ENCODE measurements around the gene OGDHL. TPM values are rescaled to one million over a fixed set of nuclear protein-coding genes. Genes with fewer than 3 reads are reported as not detected.

Gene OGDHL
- total RNA-seq, 1 experiment from 2014 or later, result 1.3 TPM

DNA sequence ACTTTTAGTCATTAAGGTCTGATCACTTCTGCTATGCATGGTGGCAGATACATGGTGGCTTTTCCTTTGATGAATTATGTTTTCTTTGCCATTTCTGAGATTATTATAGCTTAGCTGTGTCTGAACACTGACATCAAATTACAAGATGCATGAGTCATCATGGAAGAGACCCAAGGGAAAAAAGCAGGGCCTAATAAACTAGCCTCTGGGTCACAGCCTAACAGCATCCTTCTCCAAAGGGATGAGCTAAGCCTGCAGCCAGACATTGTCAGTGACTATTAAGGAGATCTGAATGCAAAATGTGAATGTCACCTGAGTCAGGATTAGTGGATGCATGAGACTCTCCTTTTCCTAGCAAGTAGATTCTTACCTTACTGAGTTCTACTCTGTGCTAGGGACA, 19.1 kb upstream of the OGDHL start:
- intact Hi-C loops (cut with micrococcal nuclease; ENCODE audit: unreplicated experiment), result loop anchor here (5.0 kb wide), 1 partner anchor 189 kb away; no protein-coding TSS in a partner anchor
- DNase-seq (ENCODE audit: low read depth, low spot score), result no peak
- CTCF ChIA-PET, result no interaction called here
- H3K4me3 ChIP-seq (ENCODE audit: low read depth in 2 of 2, low read length in 2 of 2), result no peak overlapping the region
- no peak for ATAC-seq
- no peak overlapping the region for H3K27ac ChIP-seq (ENCODE audit: low read length)
- POLR2A ChIA-PET, result no interaction called here
- TF ChIP-seq POLR2AphosphoS5 (IDR thresholded peaks at IDR 0.05; ENCODE audit: low read depth, low read length) (no peak), TCF7L2 (IDR thresholded peaks at IDR 0.05; ENCODE audit: low read depth, low read length) (no peak), SIN3A (IDR thresholded peaks at IDR 0.05; ENCODE audit: borderline replicate concordance, insufficient read depth, low read depth, low read length) (no peak)
- TF ChIP-seq, protein P1, sequence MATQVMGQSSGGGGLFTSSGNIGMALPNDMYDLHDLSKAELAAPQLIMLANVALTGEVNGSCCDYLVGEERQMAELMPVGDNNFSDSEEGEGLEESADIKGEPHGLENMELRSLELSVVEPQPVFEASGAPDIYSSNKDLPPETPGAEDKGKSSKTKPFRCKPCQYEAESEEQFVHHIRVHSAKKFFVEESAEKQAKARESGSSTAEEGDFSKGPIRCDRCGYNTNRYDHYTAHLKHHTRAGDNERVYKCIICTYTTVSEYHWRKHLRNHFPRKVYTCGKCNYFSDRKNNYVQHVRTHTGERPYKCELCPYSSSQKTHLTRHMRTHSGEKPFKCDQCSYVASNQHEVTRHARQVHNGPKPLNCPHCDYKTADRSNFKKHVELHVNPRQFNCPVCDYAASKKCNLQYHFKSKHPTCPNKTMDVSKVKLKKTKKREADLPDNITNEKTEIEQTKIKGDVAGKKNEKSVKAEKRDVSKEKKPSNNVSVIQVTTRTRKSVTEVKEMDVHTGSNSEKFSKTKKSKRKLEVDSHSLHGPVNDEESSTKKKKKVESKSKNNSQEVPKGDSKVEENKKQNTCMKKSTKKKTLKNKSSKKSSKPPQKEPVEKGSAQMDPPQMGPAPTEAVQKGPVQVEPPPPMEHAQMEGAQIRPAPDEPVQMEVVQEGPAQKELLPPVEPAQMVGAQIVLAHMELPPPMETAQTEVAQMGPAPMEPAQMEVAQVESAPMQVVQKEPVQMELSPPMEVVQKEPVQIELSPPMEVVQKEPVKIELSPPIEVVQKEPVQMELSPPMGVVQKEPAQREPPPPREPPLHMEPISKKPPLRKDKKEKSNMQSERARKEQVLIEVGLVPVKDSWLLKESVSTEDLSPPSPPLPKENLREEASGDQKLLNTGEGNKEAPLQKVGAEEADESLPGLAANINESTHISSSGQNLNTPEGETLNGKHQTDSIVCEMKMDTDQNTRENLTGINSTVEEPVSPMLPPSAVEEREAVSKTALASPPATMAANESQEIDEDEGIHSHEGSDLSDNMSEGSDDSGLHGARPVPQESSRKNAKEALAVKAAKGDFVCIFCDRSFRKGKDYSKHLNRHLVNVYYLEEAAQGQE (IDR thresholded peaks at IDR 0.05; ENCODE audit: insufficient read depth in 1 of 2, low read depth in 2 of 2, low read length in 1 of 2), result no peak
- TF ChIP-seq, protein P2, sequence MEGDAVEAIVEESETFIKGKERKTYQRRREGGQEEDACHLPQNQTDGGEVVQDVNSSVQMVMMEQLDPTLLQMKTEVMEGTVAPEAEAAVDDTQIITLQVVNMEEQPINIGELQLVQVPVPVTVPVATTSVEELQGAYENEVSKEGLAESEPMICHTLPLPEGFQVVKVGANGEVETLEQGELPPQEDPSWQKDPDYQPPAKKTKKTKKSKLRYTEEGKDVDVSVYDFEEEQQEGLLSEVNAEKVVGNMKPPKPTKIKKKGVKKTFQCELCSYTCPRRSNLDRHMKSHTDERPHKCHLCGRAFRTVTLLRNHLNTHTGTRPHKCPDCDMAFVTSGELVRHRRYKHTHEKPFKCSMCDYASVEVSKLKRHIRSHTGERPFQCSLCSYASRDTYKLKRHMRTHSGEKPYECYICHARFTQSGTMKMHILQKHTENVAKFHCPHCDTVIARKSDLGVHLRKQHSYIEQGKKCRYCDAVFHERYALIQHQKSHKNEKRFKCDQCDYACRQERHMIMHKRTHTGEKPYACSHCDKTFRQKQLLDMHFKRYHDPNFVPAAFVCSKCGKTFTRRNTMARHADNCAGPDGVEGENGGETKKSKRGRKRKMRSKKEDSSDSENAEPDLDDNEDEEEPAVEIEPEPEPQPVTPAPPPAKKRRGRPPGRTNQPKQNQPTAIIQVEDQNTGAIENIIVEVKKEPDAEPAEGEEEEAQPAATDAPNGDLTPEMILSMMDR (IDR thresholded peaks at IDR 0.05), result no peak
- in situ Hi-C loops (cut with HindIII; ENCODE audit: low pct_unique_long_range_greater_than_20kb, low sequenced_read_pairs), result no loop called here
- no peaks in the 10 kb centered on the region for H3K9me3 ChIP-seq (ENCODE audit: control insufficient read depth, insufficient read depth, low read depth, low read length)
- H3K4me1 ChIP-seq (ENCODE audit: control insufficient read depth, insufficient read depth, low read length), result no peaks in the 10 kb centered on the region
- H3K27me3 ChIP-seq (ENCODE audit: control insufficient read depth, insufficient read depth, low read length), result peaks cover 11% of the 10 kb centered on the region
- BruUV-seq (replicated peaks), result no TSS peak
- no peaks in the 10 kb centered on the region for H3K36me3 ChIP-seq (ENCODE audit: control insufficient read depth, insufficient read depth, low read length)

DNA sequence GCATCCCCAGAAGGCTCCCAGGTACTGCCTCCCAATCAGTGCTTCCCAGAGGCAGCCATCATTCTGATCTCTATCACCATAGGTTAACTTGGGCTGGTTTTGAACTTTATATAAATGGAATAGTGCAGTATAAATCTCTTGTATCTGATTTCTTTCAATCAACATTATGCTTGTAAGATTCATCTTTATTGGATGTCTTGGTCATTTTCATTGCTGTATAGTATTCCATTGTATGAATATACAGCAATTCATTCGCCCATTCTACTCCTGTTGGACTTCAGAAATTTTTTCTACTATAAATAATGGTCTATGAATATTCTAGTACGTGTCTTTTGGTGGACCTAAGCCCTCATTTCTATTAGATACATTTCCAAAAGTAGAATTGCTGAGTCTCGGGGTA, 16.1 kb upstream of the OGDHL start:
- H3K4me1 ChIP-seq (ENCODE audit: control insufficient read depth, insufficient read depth, low read length), result no peaks in the 10 kb centered on the region
- no peak overlapping the region for H3K27ac ChIP-seq (ENCODE audit: low read length)
- H3K4me3 ChIP-seq (ENCODE audit: low read depth in 2 of 2, low read length in 2 of 2), result no peak overlapping the region
- H3K9me3 ChIP-seq (ENCODE audit: control insufficient read depth, insufficient read depth, low read depth, low read length), result no peaks in the 10 kb centered on the region
- H3K36me3 ChIP-seq (ENCODE audit: control insufficient read depth, insufficient read depth, low read length), result no peaks in the 10 kb centered on the region
- in situ Hi-C loops (cut with HindIII; ENCODE audit: low pct_unique_long_range_greater_than_20kb, low sequenced_read_pairs) (no loop called here), intact Hi-C loops (cut with micrococcal nuclease; ENCODE audit: unreplicated experiment) (no loop called here)
- H3K27me3 ChIP-seq (ENCODE audit: control insufficient read depth, insufficient read depth, low read length), result peaks cover 5% of the 10 kb centered on the region; the same call in 1 of the 2 replicates
- no peak for ATAC-seq
- TF ChIP-seq, protein P1 (IDR thresholded peaks at IDR 0.05; ENCODE audit: insufficient read depth in 1 of 2, low read depth in 2 of 2, low read length in 1 of 2), result no peak
- no peak for TF ChIP-seq TCF7L2 (IDR thresholded peaks at IDR 0.05; ENCODE audit: low read depth, low read length)
- no peak for TF ChIP-seq POLR2AphosphoS5 (IDR thresholded peaks at IDR 0.05; ENCODE audit: low read depth, low read length)
- TF ChIP-seq, protein P2 (IDR thresholded peaks at IDR 0.05), result no peak
- no peak for TF ChIP-seq SIN3A (IDR thresholded peaks at IDR 0.05; ENCODE audit: borderline replicate concordance, insufficient read depth, low read depth, low read length)
- POLR2A ChIA-PET, result no interaction called here
- no TSS peak for BruUV-seq (replicated peaks)
- CTCF ChIA-PET, result no interaction called here
- no peak for DNase-seq (ENCODE audit: low read depth, low spot score)
